Large intestine (tissue), 3 donors: Measurements from ENCODE around the gene TBL1X. TPM values are rescaled to one million over a fixed set of nuclear protein-coding genes. Genes with fewer than 3 reads are reported as not detected.

ENCODE experiments used
- DNase-seq, 2 donors: peaks; one replicate each; pipeline versions ENCODE4 v3.0.0 to v3.0.0-alpha.2; 2013
- H3K27ac ChIP-seq: one replicate; pipeline ENCODE4 v1.5.1; 2013; ENCODE audit warnings: low read length
- H3K27me3 ChIP-seq: 2 replicates; pipeline ENCODE4 v1.6.1; 2013; ENCODE audit warnings: low read length; ENCODE audit not compliant: control insufficient read depth, insufficient read depth
- H3K36me3 ChIP-seq: 2 replicates; pipeline ENCODE4 v1.6.1; 2013; ENCODE audit warnings: low read length; ENCODE audit not compliant: control insufficient read depth, insufficient read depth
- H3K4me1 ChIP-seq: one replicate; pipeline ENCODE4 v1.6.1; 2013; ENCODE audit warnings: low read length; ENCODE audit not compliant: control insufficient read depth, insufficient read depth
- H3K4me3 ChIP-seq: one replicate; pipeline ENCODE4 v1.5.1; 2013; ENCODE audit warnings: low read length
- H3K9me3 ChIP-seq: one replicate; pipeline ENCODE4 v1.6.1; 2013; ENCODE audit warnings: mild to moderate bottlenecking, low read depth, low read length, moderate library complexity; ENCODE audit not compliant: control insufficient read depth
- WGBS: methylation state at CpG from one replicate; pipeline ENCODE4 v1.1.5; 2013; ENCODE audit warnings: low lambda C conversion rate; ENCODE audit not compliant: insufficient coverage; 5-methylcytosine and 5-hydroxymethylcytosine counted together
- polyA plus RNA-seq: library from polyadenylated mRNA; unstranded; fragments of 120-200 nt; gene quantifications from one replicate; pipeline ENCODE4 v1.2.1, GENCODE V29; 2013

The TBL1X gene
- polyA plus RNA-seq, 1 donor, result 9.6 TPM

GRCh38 chrX:9516635-9517034 is 51.8 kb downstream of the TBL1X start:
- Histone ChIP-seq H3K27me3 (no peaks in the 10 kb centered on the region), H3K4me3 (no peak overlapping the region), H3K4me1 (no peaks in the 10 kb centered on the region), H3K27ac (no peak overlapping the region), H3K36me3 (no peaks in the 10 kb centered on the region), H3K9me3 (no peaks in the 10 kb centered on the region)
- WGBS, result no CpG with 5 or more reads among the region's 3 CpGs
- DNase-seq, result no peak

GRCh38 chrX:9518051-9518450 is 53.2 kb downstream of the TBL1X start:
- Histone ChIP-seq H3K9me3 (no peaks in the 10 kb centered on the region), H3K36me3 (no peaks in the 10 kb centered on the region), H3K4me3 (no peak overlapping the region), H3K4me1 (no peaks in the 10 kb centered on the region), H3K27me3 (no peaks in the 10 kb centered on the region), H3K27ac (no peak overlapping the region)
- no CpG with 5 or more reads among the region's 4 CpGs for WGBS
- no peak for DNase-seq

GRCh38 chrX:9518889-9519288 is 54.0 kb downstream of the TBL1X start:
- Histone ChIP-seq H3K36me3 (no peaks in the 10 kb centered on the region), H3K4me1 (no peaks in the 10 kb centered on the region), H3K27ac (no peak overlapping the region), H3K4me3 (no peak overlapping the region), H3K9me3 (no peaks in the 10 kb centered on the region), H3K27me3 (no peaks in the 10 kb centered on the region)
- DNase-seq, result no peak
- no CpG with 5 or more reads among the region's 5 CpGs for WGBS

- Histone ChIP-seq H3K4me3 (no peak overlapping the region), H3K27me3 (no peaks in the 10 kb centered on the region), H3K27ac (no peak overlapping the region), H3K9me3 (no peaks in the 10 kb centered on the region), H3K4me1 (no peaks in the 10 kb centered on the region), H3K36me3 (no peaks in the 10 kb centered on the region)
- DNase-seq, result no peak
- no CpG with 5 or more reads among the region's 8 CpGs for WGBS
Observed at GRCh38 chrX:9519546-9520216, 54.8 kb downstream of the TBL1X start.

- Histone ChIP-seq H3K36me3 (no peaks in the 10 kb centered on the region), H3K27me3 (no peaks in the 10 kb centered on the region), H3K9me3 (no peaks in the 10 kb centered on the region), H3K27ac (no peak overlapping the region), H3K4me1 (no peaks in the 10 kb centered on the region), H3K4me3 (no peak overlapping the region)
- WGBS, result no CpG with 5 or more reads among the region's 6 CpGs
- no peak for DNase-seq
Observed at GRCh38 chrX:9520217-9520590, 55.3 kb downstream of the TBL1X start.

- no peaks in the 10 kb centered on the region for H3K27me3 ChIP-seq
- no peaks in the 10 kb centered on the region for H3K4me1 ChIP-seq
- no peak for DNase-seq
- no CpG with 5 or more reads among the region's 7 CpGs for WGBS
- no peak overlapping the region for H3K27ac ChIP-seq
- H3K36me3 ChIP-seq, result no peaks in the 10 kb centered on the region
- no peak overlapping the region for H3K4me3 ChIP-seq
- no peaks in the 10 kb centered on the region for H3K9me3 ChIP-seq
Observed at GRCh38 chrX:9522378-9523155, 57.7 kb downstream of the TBL1X start.

GRCh38 chrX:9525511-9526248 is 60.8 kb downstream of the TBL1X start:
- DNase-seq, result no peak
- Histone ChIP-seq H3K4me1 (no peaks in the 10 kb centered on the region), H3K9me3 (no peaks in the 10 kb centered on the region), H3K27ac (no peak overlapping the region), H3K27me3 (no peaks in the 10 kb centered on the region), H3K4me3 (no peak overlapping the region), H3K36me3 (no peaks in the 10 kb centered on the region)
- WGBS, result no CpG with 5 or more reads among the region's 8 CpGs

- H3K27me3 ChIP-seq, result no peaks in the 10 kb centered on the region
- DNase-seq, result no peak
- H3K36me3 ChIP-seq, result no peaks in the 10 kb centered on the region
- no CpG with 5 or more reads among the region's 14 CpGs for WGBS
- no peak overlapping the region for H3K4me3 ChIP-seq
- H3K4me1 ChIP-seq, result no peaks in the 10 kb centered on the region
- no peak overlapping the region for H3K27ac ChIP-seq
- H3K9me3 ChIP-seq, result no peaks in the 10 kb centered on the region
Observed at GRCh38 chrX:9526965-9527364, 62.1 kb downstream of the TBL1X start.

- Histone ChIP-seq H3K9me3 (no peaks in the 10 kb centered on the region), H3K27ac (no peak overlapping the region), H3K4me1 (no peaks in the 10 kb centered on the region), H3K4me3 (no peak overlapping the region), H3K36me3 (no peaks in the 10 kb centered on the region), H3K27me3 (no peaks in the 10 kb centered on the region)
- no CpG with 5 or more reads among the region's 7 CpGs for WGBS
- DNase-seq, result no peak
Observed at GRCh38 chrX:9528498-9528897, 63.6 kb downstream of the TBL1X start.

- no peaks in the 10 kb centered on the region for H3K27me3 ChIP-seq
- no CpG with 5 or more reads among the region's 4 CpGs for WGBS
- H3K4me1 ChIP-seq, result no peaks in the 10 kb centered on the region
- H3K36me3 ChIP-seq, result no peaks in the 10 kb centered on the region
- no peak for DNase-seq
- no peak overlapping the region for H3K27ac ChIP-seq
- no peak overlapping the region for H3K4me3 ChIP-seq
- no peaks in the 10 kb centered on the region for H3K9me3 ChIP-seq
Observed at GRCh38 chrX:9529223-9529622, 64.4 kb downstream of the TBL1X start.
